ENCODE data around the gene CNOT6. TPM values are rescaled to one million over a fixed set of nuclear protein-coding genes. Genes with fewer than 3 reads are reported as not detected.

Gene CNOT6
- total RNA-seq, 1 experiment from 2014 or later = 73.1 TPM

DNA sequence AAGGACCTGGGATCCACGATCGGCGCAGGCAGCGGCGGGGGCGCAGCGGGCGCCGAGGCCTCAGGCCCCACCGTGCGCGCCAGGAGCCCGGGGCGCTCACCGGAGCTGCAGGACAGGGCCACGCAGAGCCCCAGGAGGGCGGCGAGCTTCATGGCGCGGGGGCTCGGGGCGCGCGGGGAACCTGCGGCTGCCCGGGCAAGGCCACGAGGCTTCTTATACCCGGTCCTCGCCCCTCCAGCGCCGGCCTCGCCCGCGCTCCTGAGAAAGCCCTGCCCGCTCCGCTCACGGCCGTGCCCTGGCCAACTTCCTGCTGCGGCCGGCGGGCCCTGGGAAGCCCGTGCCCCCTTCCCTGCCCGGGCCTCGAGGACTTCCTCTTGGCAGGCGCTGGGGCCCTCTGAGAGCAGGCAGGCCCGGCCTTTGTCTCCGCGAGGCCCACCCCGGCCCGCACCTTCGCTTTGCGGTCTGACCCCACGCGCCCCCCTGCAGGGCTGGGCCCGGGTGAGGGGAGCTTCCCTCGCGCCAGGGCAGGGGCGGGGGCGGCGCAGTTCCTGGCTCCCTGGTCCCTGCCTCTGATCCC, 97.2 kb downstream of the CNOT6 start, which contains the start of gene SCGB3A1:
Gene SCGB3A1, minus strand, starts transcription at position 189 of the 577 bp plus-strand sequence. Its CDS starts 37 bp downstream, at position 152.
- intact Hi-C loops (cut with micrococcal nuclease) = no loop called here
- DNase-seq (ENCODE audit: unreplicated experiment) = no peak
- Mint-ChIP-seq H3K27ac (ENCODE audit: low read depth, unreplicated experiment) (no peak within 1 kb of the TSS), H3K27me3 (ENCODE audit: insufficient read depth, unreplicated experiment) (peaks cover 46% of the 10 kb centered on the region), H3K4me3 (ENCODE audit: unreplicated experiment) (no peak within 1 kb of the TSS), H3K9me3 (ENCODE audit: unreplicated experiment) (no peaks in the 10 kb centered on the region), H3K36me3 (ENCODE audit: insufficient read depth, unreplicated experiment) (no peaks in the 10 kb centered on the region), H3K4me1 (ENCODE audit: insufficient read depth, unreplicated experiment) (no peaks in the 10 kb centered on the region)
- TF ChIP-seq, protein P1, sequence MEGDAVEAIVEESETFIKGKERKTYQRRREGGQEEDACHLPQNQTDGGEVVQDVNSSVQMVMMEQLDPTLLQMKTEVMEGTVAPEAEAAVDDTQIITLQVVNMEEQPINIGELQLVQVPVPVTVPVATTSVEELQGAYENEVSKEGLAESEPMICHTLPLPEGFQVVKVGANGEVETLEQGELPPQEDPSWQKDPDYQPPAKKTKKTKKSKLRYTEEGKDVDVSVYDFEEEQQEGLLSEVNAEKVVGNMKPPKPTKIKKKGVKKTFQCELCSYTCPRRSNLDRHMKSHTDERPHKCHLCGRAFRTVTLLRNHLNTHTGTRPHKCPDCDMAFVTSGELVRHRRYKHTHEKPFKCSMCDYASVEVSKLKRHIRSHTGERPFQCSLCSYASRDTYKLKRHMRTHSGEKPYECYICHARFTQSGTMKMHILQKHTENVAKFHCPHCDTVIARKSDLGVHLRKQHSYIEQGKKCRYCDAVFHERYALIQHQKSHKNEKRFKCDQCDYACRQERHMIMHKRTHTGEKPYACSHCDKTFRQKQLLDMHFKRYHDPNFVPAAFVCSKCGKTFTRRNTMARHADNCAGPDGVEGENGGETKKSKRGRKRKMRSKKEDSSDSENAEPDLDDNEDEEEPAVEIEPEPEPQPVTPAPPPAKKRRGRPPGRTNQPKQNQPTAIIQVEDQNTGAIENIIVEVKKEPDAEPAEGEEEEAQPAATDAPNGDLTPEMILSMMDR (IDR thresholded peaks at IDR 0.05; ENCODE audit: unreplicated experiment) = no peak
- no TSS peak for BruUV-seq (replicated peaks)
- ChIA-PET CTCF (interaction anchor here (1.5 kb wide), 1 partner anchor 12 kb away, joined by 3 read pairs; no protein-coding TSS in a partner anchor), POLR2A (no interaction called here)

GRCh38 chr5:180592176-180592575, 98.0 kb downstream of the CNOT6 start:
- H3K9me3 Mint-ChIP-seq (ENCODE audit: unreplicated experiment) = no peaks in the 10 kb centered on the region
- CTCF ChIA-PET = interaction anchor here (0.6 kb wide), 1 partner anchor 112 kb away, joined by 4 read pairs; no protein-coding TSS in a partner anchor
- H3K36me3 Mint-ChIP-seq (ENCODE audit: insufficient read depth, unreplicated experiment) = no peaks in the 10 kb centered on the region
- TF ChIP-seq, protein P1 (IDR thresholded peaks at IDR 0.05; ENCODE audit: unreplicated experiment) = no peak
- intact Hi-C loops (cut with micrococcal nuclease) = no loop called here
- H3K4me3 Mint-ChIP-seq (ENCODE audit: unreplicated experiment) = no peak overlapping the region
- POLR2A ChIA-PET = no interaction called here
- BruUV-seq (replicated peaks) = no TSS peak
- no peak for DNase-seq (ENCODE audit: unreplicated experiment)
- no peak overlapping the region for H3K27ac Mint-ChIP-seq (ENCODE audit: low read depth, unreplicated experiment)
- no peaks in the 10 kb centered on the region for H3K4me1 Mint-ChIP-seq (ENCODE audit: insufficient read depth, unreplicated experiment)
- peaks cover 46% of the 10 kb centered on the region for H3K27me3 Mint-ChIP-seq (ENCODE audit: insufficient read depth, unreplicated experiment)

GRCh38 chr5:180593446-180594206, 99.4 kb downstream of the CNOT6 start:
- BruUV-seq (replicated peaks) = no TSS peak
- intact Hi-C loops (cut with micrococcal nuclease) = no loop called here
- ChIA-PET CTCF (no interaction called here), POLR2A (no interaction called here)
- no peak overlapping the region for H3K27ac Mint-ChIP-seq (ENCODE audit: low read depth, unreplicated experiment)
- H3K4me1 Mint-ChIP-seq (ENCODE audit: insufficient read depth, unreplicated experiment) = no peaks in the 10 kb centered on the region
- TF ChIP-seq, protein P1 (IDR thresholded peaks at IDR 0.05; ENCODE audit: unreplicated experiment) = no peak
- DNase-seq (ENCODE audit: unreplicated experiment) = no peak
- peaks cover 46% of the 10 kb centered on the region for H3K27me3 Mint-ChIP-seq (ENCODE audit: insufficient read depth, unreplicated experiment)
- H3K4me3 Mint-ChIP-seq (ENCODE audit: unreplicated experiment) = no peak overlapping the region
- no peaks in the 10 kb centered on the region for H3K9me3 Mint-ChIP-seq (ENCODE audit: unreplicated experiment)
- no peaks in the 10 kb centered on the region for H3K36me3 Mint-ChIP-seq (ENCODE audit: insufficient read depth, unreplicated experiment)

GRCh38 chr5:180594311-180595045, 100.3 kb downstream of the CNOT6 start:
- TF ChIP-seq, protein P1 (IDR thresholded peaks at IDR 0.05; ENCODE audit: unreplicated experiment) = no peak
- H3K9me3 Mint-ChIP-seq (ENCODE audit: unreplicated experiment) = no peaks in the 10 kb centered on the region
- H3K27me3 Mint-ChIP-seq (ENCODE audit: insufficient read depth, unreplicated experiment) = peaks cover 40% of the 10 kb centered on the region
- H3K4me1 Mint-ChIP-seq (ENCODE audit: insufficient read depth, unreplicated experiment) = no peaks in the 10 kb centered on the region
- no peak overlapping the region for H3K4me3 Mint-ChIP-seq (ENCODE audit: unreplicated experiment)
- intact Hi-C loops (cut with micrococcal nuclease) = no loop called here
- no peak for DNase-seq (ENCODE audit: unreplicated experiment)
- H3K27ac Mint-ChIP-seq (ENCODE audit: low read depth, unreplicated experiment) = no peak overlapping the region
- CTCF ChIA-PET = no interaction called here
- POLR2A ChIA-PET = no interaction called here
- BruUV-seq (replicated peaks) = no TSS peak
- no peaks in the 10 kb centered on the region for H3K36me3 Mint-ChIP-seq (ENCODE audit: insufficient read depth, unreplicated experiment)
